Mesothelial cell of epicardium (in vitro differentiated cells): Measurements from ENCODE around the gene SH2D2A. TPM values are rescaled to one million over a fixed set of nuclear protein-coding genes. Genes with fewer than 3 reads are reported as not detected.
A peak's percentile ranks its signal among the peaks of the same experiment; 100 is the strongest.
"Not testable (repeated sequence)": the region's sequence is repeated elsewhere in the genome, so short reads cannot be mapped to it uniquely, and the experiment has no call there.

Experiments
- DNase-seq, 2 experiments: peaks; one replicate each; pipeline ENCODE4 v3.0.0; 2021; ENCODE audit warnings: low spot score in 2 of 2; ENCODE audit not compliant: unreplicated experiment in 2 of 2
- H3K27ac Mint-ChIP-seq: 2 replicates; pipeline ENCODE4 v1.8.0; 2021; ENCODE audit warnings: mixed read lengths
- H3K27me3 Mint-ChIP-seq: 2 replicates; pipeline ENCODE4 v1.8.0; 2021; ENCODE audit warnings: low read depth, mixed read lengths
- H3K36me3 Mint-ChIP-seq: 2 replicates; pipeline ENCODE4 v1.8.0; 2021; ENCODE audit warnings: mixed read lengths
- H3K4me1 Mint-ChIP-seq: 2 replicates; pipeline ENCODE4 v1.8.0; 2021; ENCODE audit warnings: mixed read lengths
- H3K4me3 Mint-ChIP-seq: 2 replicates; pipeline ENCODE4 v1.8.0; 2021; ENCODE audit warnings: mild to moderate bottlenecking, moderate library complexity, mixed read lengths
- H3K9me3 Mint-ChIP-seq: 2 replicates; pipeline ENCODE4 v1.8.0; 2021; ENCODE audit warnings: mixed read lengths
- total RNA-seq: library from RNA; stranded (reverse); gene quantifications from 3 replicates; pipeline ENCODE4 v1.2.1, GENCODE V29; 2021
- TF ChIP-seq, protein P1 (sequence below): fragments of 200-600 bp; sonication (generic); IDR thresholded peaks from one replicate; pipeline ENCODE4 v1.5.0; 2021; ENCODE audit warnings: antibody characterized with exemption; ENCODE audit not compliant: unreplicated experiment

SH2D2A gene
- total RNA-seq, 1 donor from 2014 or later, result 0.89 TPM

GRCh38 chr1:156766298-156767100, 50.1 kb downstream of the SH2D2A start:
- Mint-ChIP-seq H3K9me3 (no peaks in the 10 kb centered on the region), H3K4me1 (peaks cover 30% of the 10 kb centered on the region), H3K36me3 (peaks cover 9% of the 10 kb centered on the region), H3K4me3 (no peak overlapping the region), H3K27ac (no peak overlapping the region), H3K27me3 (no peaks in the 10 kb centered on the region)
- peak in 1 of 2 experiments; percentile 62 for DNase-seq
- TF ChIP-seq, protein P1, sequence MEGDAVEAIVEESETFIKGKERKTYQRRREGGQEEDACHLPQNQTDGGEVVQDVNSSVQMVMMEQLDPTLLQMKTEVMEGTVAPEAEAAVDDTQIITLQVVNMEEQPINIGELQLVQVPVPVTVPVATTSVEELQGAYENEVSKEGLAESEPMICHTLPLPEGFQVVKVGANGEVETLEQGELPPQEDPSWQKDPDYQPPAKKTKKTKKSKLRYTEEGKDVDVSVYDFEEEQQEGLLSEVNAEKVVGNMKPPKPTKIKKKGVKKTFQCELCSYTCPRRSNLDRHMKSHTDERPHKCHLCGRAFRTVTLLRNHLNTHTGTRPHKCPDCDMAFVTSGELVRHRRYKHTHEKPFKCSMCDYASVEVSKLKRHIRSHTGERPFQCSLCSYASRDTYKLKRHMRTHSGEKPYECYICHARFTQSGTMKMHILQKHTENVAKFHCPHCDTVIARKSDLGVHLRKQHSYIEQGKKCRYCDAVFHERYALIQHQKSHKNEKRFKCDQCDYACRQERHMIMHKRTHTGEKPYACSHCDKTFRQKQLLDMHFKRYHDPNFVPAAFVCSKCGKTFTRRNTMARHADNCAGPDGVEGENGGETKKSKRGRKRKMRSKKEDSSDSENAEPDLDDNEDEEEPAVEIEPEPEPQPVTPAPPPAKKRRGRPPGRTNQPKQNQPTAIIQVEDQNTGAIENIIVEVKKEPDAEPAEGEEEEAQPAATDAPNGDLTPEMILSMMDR, result no peak

GRCh38 chr1:156765666-156766065, 51.0 kb downstream of the SH2D2A start:
- H3K4me3 Mint-ChIP-seq, result no peak overlapping the region
- TF ChIP-seq, protein P1, result no peak

DNA sequence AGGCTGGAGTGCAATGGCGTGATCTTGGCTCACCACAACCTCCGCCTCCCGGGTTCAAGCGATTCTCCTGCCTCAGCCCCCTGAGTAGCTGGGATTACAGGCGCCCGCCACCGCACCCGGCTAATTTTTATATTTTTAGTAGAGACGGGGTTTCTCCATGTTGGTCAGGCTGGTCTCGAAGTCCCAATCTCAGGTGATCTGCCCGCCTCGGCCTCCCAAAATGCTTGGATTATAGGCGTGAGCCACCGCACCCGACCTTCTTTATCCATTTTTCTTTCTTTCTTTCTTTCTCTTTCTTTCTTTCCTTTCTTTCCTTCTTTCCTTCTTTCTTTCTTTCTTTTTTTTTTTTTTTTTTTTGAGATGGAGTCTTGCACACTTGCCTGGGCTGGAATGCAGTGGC, 51.5 kb downstream of the SH2D2A start:
- H3K4me3 Mint-ChIP-seq, H3K36me3 Mint-ChIP-seq, DNase-seq, H3K27me3 Mint-ChIP-seq, H3K27ac Mint-ChIP-seq, H3K9me3 Mint-ChIP-seq: not testable (repeated sequence)
- peaks cover 27% of the 10 kb centered on the region for H3K4me1 Mint-ChIP-seq

More at GRCh38 chr1:156765666-156766065, 51.0 kb downstream of the SH2D2A start:
- Mint-ChIP-seq H3K36me3 (peaks cover 2% of the 10 kb centered on the region), H3K27ac (no peak overlapping the region), H3K9me3 (no peaks in the 10 kb centered on the region), H3K27me3 (no peaks in the 10 kb centered on the region), H3K4me1 (peaks cover 24% of the 10 kb centered on the region)
- no peak for DNase-seq

DNA sequence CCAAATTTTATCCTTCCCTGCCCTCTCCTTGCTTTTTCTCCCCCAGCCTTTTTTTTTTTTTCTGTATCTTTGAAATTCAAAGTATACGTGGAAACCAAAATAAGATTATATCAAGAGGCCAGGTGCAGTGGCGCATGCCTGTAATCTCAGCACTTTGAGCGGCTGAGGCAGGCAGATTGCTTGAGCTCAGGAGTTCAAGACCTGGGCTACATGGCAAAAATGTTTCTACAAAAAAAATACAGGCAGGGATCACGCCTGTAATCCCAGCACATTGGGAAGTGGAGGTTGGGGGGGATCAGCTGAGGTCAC, 55.9 kb downstream of the SH2D2A start:
- Mint-ChIP-seq H3K27ac (peak overlapping the region; percentile 61), H3K27me3 (no peaks in the 10 kb centered on the region), H3K4me1 (peaks cover 10% of the 10 kb centered on the region), H3K9me3 (no peaks in the 10 kb centered on the region), H3K36me3 (no peaks in the 10 kb centered on the region), H3K4me3 (no peak overlapping the region)
- DNase-seq, result no peak
- TF ChIP-seq, protein P1, result no peak

- DNase-seq, result no peak
- no peaks in the 10 kb centered on the region for H3K36me3 Mint-ChIP-seq
- H3K4me1 Mint-ChIP-seq, result peaks cover 10% of the 10 kb centered on the region
- H3K9me3 Mint-ChIP-seq, result no peaks in the 10 kb centered on the region
- no peaks in the 10 kb centered on the region for H3K27me3 Mint-ChIP-seq
- TF ChIP-seq, protein P1, result no peak
- peak overlapping the region; percentile 61 for H3K27ac Mint-ChIP-seq
- H3K4me3 Mint-ChIP-seq, result no peak overlapping the region
These were observed 56.4 kb downstream of the SH2D2A start for GRCh38 chr1:156760092-156760795.

- H3K9me3 Mint-ChIP-seq, H3K27me3 Mint-ChIP-seq, H3K27ac Mint-ChIP-seq, DNase-seq, H3K4me3 Mint-ChIP-seq, H3K36me3 Mint-ChIP-seq: not testable (repeated sequence)
- H3K4me1 Mint-ChIP-seq, result peaks cover 13% of the 10 kb centered on the region
These were observed 58.9 kb downstream of the SH2D2A start for GRCh38 chr1:156757572-156758253.
